Endothelial cell of umbilical vein (primary cell): ENCODE data around the gene FHIT.

Experiments
- EZH2 ChIP-seq: IDR thresholded peaks from 2 replicates; pipeline ENCODE4 v1.6.1; 2012; ENCODE audit warnings: borderline replicate concordance, low read depth, mild to moderate bottlenecking, moderate library complexity, low read length, inconsistent platforms; ENCODE audit not compliant: severe bottlenecking
- MYC ChIP-seq: IDR thresholded peaks from one replicate; pipeline ENCODE4 v1.6.1; 2011; ENCODE audit warnings: mild to moderate bottlenecking, low read depth, low read length
- POLR2AphosphoS5 ChIP-seq: IDR thresholded peaks from 2 replicates; pipeline ENCODE4 v1.6.1; 2012; ENCODE audit warnings: low read depth, mild to moderate bottlenecking, control low read depth, low read length, moderate library complexity; ENCODE audit not compliant: insufficient read depth

- TF ChIP-seq EZH2 = no peak
- TF ChIP-seq MYC = no peak
- TF ChIP-seq POLR2AphosphoS5 = no peak
These were observed 1311.3 kb downstream of the FHIT start for GRCh38 chr3:59939826-59940426.
